ENCODE data around the gene CHRND.

GRCh38 chr2:232483311-232483922 is 42.5 kb upstream of the CHRND start:
- TF ChIP-seq POLR2AphosphoS5 (IDR thresholded peaks at IDR 0.05; ENCODE audit: low read depth), result no peak
- no peak for TF ChIP-seq CTCF (conservative IDR thresholded peaks at IDR 0.05; ENCODE audit: low read depth in 2 of 2)
- no peak for TF ChIP-seq EZH2phosphoT487 (IDR thresholded peaks at IDR 0.05; ENCODE audit: unreplicated experiment)
- no peak for TF ChIP-seq REST (IDR thresholded peaks at IDR 0.05; ENCODE audit: unreplicated experiment)
- no peak for TF ChIP-seq CREB1 (CRISPR knock-in tag; IDR thresholded peaks at IDR 0.05; ENCODE audit: low read depth)

Data from GM23338 (cell line).